ENCODE measurements around the gene TFAP2D.

TFAP2D gene

GRCh38 chr6:50818673-50819072 lies 105.3 kb downstream of the TFAP2D start, which contains the start of gene TFAP2B:
Gene TFAP2B, plus strand, starts transcription at chr6:50818871. Its CDS starts 21 bp downstream, at chr6:50818892.
- TF ChIP-seq FOXP2 (optimal IDR thresholded peaks at IDR 0.05; ENCODE audit: borderline replicate concordance, extremely low read depth, extremely low read length, insufficient read depth) (no peak), TAF1 (IDR thresholded peaks at IDR 0.05; ENCODE audit: borderline replicate concordance, insufficient read depth, low read length) (no peak), POLR2AphosphoS5 (IDR thresholded peaks at IDR 0.05; ENCODE audit: low read depth, low read length) (no peak), SIN3A (IDR thresholded peaks at IDR 0.05; ENCODE audit: borderline replicate concordance, insufficient read depth, low read length) (no peak)
- TF ChIP-seq, protein P1, sequence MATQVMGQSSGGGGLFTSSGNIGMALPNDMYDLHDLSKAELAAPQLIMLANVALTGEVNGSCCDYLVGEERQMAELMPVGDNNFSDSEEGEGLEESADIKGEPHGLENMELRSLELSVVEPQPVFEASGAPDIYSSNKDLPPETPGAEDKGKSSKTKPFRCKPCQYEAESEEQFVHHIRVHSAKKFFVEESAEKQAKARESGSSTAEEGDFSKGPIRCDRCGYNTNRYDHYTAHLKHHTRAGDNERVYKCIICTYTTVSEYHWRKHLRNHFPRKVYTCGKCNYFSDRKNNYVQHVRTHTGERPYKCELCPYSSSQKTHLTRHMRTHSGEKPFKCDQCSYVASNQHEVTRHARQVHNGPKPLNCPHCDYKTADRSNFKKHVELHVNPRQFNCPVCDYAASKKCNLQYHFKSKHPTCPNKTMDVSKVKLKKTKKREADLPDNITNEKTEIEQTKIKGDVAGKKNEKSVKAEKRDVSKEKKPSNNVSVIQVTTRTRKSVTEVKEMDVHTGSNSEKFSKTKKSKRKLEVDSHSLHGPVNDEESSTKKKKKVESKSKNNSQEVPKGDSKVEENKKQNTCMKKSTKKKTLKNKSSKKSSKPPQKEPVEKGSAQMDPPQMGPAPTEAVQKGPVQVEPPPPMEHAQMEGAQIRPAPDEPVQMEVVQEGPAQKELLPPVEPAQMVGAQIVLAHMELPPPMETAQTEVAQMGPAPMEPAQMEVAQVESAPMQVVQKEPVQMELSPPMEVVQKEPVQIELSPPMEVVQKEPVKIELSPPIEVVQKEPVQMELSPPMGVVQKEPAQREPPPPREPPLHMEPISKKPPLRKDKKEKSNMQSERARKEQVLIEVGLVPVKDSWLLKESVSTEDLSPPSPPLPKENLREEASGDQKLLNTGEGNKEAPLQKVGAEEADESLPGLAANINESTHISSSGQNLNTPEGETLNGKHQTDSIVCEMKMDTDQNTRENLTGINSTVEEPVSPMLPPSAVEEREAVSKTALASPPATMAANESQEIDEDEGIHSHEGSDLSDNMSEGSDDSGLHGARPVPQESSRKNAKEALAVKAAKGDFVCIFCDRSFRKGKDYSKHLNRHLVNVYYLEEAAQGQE (IDR thresholded peaks at IDR 0.05; ENCODE audit: insufficient read depth in 1 of 2, low read depth in 2 of 2, low read length in 2 of 2), result no peak

- no peak for TF ChIP-seq TAF1 (IDR thresholded peaks at IDR 0.05; ENCODE audit: borderline replicate concordance, insufficient read depth, low read length)
- TF ChIP-seq, protein P1 (IDR thresholded peaks at IDR 0.05; ENCODE audit: insufficient read depth in 1 of 2, low read depth in 2 of 2, low read length in 2 of 2), result no peak
- no peak for TF ChIP-seq POLR2AphosphoS5 (IDR thresholded peaks at IDR 0.05; ENCODE audit: low read depth, low read length)
- no peak for TF ChIP-seq FOXP2 (optimal IDR thresholded peaks at IDR 0.05; ENCODE audit: borderline replicate concordance, extremely low read depth, extremely low read length, insufficient read depth)
- no peak for TF ChIP-seq SIN3A (IDR thresholded peaks at IDR 0.05; ENCODE audit: borderline replicate concordance, insufficient read depth, low read length)
Measured at GRCh38 chr6:50819466-50819903, 106.2 kb downstream of the TFAP2D start.

DNA sequence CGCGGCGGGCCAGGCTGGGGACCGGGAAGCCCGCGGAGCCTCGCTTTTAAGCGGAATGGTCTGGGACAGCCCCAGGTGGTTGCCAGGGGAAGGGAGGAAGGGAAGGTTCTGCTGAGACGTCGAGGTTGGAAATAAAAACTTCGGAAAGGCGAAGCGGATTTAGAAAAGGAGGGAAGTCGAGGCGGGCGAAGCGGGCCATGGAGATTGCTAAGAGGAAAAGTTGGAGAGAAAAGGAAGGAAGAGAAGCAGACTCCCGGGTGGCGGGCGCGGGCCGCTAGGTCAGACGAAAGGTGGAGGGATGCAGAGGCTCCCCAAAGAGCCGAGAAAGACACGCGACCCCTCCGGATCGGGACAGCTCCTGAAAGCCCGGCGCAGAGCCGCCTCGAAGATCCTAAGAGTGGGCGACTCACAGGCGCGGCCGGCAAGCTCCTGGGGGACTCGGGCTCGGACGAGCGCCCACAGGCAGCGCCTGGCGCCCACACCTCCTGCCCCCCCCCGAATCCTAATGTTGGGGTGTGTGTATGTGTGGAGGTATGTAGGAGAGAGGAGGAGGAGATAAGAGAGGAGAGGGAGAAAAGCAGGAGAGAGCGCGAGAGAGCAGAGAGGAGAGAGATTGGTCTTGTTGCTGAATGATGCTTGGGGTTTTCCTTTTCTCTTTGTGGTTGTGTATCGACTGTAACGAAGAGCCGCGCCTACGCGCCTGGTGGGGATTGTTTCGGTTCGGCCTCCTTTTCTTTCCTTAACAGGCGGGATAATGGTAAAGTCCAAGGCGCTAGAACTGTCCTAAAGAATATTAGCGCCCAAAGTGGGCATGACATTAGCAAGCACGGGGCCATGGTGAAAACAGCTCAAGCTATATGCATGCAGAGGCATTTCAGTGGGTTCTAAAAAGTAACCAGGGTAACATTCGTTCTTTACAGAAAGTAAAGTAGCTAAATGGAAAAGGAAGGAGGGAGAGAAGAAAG lies 106.9 kb downstream of the TFAP2D start:
- TF ChIP-seq POLR2AphosphoS5 (IDR thresholded peaks at IDR 0.05; ENCODE audit: low read depth, low read length), result no peak
- no peak for TF ChIP-seq TAF1 (IDR thresholded peaks at IDR 0.05; ENCODE audit: borderline replicate concordance, insufficient read depth, low read length)

GRCh38 chr6:50820869-50821264 lies 107.5 kb downstream of the TFAP2D start:
- TF ChIP-seq TAF1 (IDR thresholded peaks at IDR 0.05; ENCODE audit: borderline replicate concordance, insufficient read depth, low read length), result no peak
- TF ChIP-seq, protein P1 (IDR thresholded peaks at IDR 0.05; ENCODE audit: insufficient read depth in 1 of 2, low read depth in 2 of 2, low read length in 2 of 2), result no peak
- TF ChIP-seq SIN3A (IDR thresholded peaks at IDR 0.05; ENCODE audit: borderline replicate concordance, insufficient read depth, low read length), result no peak
- TF ChIP-seq POLR2AphosphoS5 (IDR thresholded peaks at IDR 0.05; ENCODE audit: low read depth, low read length), result no peak
- TF ChIP-seq FOXP2 (optimal IDR thresholded peaks at IDR 0.05; ENCODE audit: borderline replicate concordance, extremely low read depth, extremely low read length, insufficient read depth), result no peak

DNA sequence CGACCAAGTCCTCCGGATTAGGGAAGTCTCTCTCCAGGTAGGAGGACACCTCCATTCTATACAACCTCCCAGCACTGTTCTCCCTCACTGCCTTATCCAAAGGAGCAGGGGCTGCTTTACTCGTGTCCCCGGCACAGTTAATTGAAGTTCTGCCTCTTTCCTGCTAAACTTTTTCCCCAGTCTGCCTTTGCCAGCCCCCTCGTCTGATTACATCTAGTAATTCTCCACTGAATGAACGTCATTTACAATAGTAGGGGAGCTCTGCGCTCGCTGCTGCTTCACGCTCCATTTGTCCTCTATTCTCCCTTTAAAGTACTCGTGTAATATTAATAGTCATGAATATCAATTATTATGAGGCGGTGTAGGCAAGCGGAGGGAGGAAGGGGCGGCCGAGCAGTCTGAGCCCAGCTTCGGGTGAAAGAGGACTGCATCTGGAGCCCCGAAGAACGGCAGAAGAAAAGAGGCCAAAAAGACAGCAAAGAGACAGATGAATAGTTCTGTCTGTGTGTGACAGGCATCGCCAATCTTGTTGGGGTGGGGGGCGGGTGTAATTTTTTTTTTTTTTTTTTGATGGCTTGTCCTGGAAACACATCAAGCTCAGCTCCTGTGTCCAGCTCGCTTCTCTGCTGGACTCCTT lies 108.2 kb downstream of the TFAP2D start:
- TF ChIP-seq FOXP2 (optimal IDR thresholded peaks at IDR 0.05; ENCODE audit: borderline replicate concordance, extremely low read depth, extremely low read length, insufficient read depth) (no peak), POLR2AphosphoS5 (IDR thresholded peaks at IDR 0.05; ENCODE audit: low read depth, low read length) (no peak), SIN3A (IDR thresholded peaks at IDR 0.05; ENCODE audit: borderline replicate concordance, insufficient read depth, low read length) (no peak)
- TF ChIP-seq, protein P1 (IDR thresholded peaks at IDR 0.05; ENCODE audit: insufficient read depth in 1 of 2, low read depth in 2 of 2, low read length in 2 of 2), result no peak
